ENCODE data around the gene CCDC18. TPM values are rescaled to one million over a fixed set of nuclear protein-coding genes. Genes with fewer than 3 reads are reported as not detected.

The CCDC18 gene
- total and polyA plus RNA-seq, 2 experiments from 2014 or later: 16.3 to 47.9 TPM

DNA sequence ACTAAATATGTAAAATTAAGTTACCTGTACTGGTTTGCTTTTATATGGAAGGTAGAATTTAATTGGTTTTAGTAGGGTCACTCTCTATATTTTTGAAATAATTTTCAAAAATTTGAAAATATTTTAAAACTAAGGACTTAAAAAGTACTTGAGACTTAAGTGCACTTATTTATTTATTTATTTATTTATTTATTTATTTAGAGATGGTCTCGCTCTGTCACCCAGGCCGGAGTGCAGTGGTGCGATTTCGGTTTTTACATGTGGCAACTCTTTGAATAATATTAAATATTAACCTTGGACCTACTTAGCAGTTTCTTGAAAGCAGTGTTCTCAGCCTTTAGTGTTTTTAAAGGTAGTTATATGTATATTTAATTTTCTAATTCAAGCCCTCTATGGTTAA, 36.8 kb upstream of the CCDC18 start:
- no peak overlapping the region for H3K4me3 Mint-ChIP-seq
- H3K79me2 ChIP-seq (replicated peaks; ENCODE audit: insufficient read depth): peaks cover 6% of the 10 kb centered on the region; the same call in 1 of the 2 replicates

More for the DNA sequence above, 36.8 kb upstream of the CCDC18 start:
- no peak for DNase-seq (ENCODE audit: low spot score)
- Mint-ChIP-seq H3K36me3 (ENCODE audit: low read depth) (peaks cover 26% of the 10 kb centered on the region), H3K9me3 (no peaks in the 10 kb centered on the region; the same call in 2 of the 3 replicates), H3K4me1 (no peaks in the 10 kb centered on the region; the same call in 2 of the 3 replicates), H3K27ac (no peak overlapping the region), H3K27me3 (ENCODE audit: insufficient read depth, low read depth, poor library complexity) (peaks cover 2% of the 10 kb centered on the region)
- Histone ChIP-seq H3K4me3 (no peak overlapping the region), H4K20me1 (replicated peaks; ENCODE audit: insufficient read depth) (0 out of 2 replicates have a peak, but pooled peaks cover 16% of the 10 kb centered on the region), H3K4me1 (ENCODE audit: insufficient read depth) (no peaks in the 10 kb centered on the region), H3K27me3 (ENCODE audit: insufficient read depth) (no peaks in the 10 kb centered on the region), H3K4me2 (no peak overlapping the region), H3K36me3 (ENCODE audit: insufficient read depth) (peaks cover 8% of the 10 kb centered on the region), H3K27ac (ENCODE audit: low read depth) (no peak overlapping the region), H3F3A (replicated peaks; ENCODE audit: low read depth) (no peaks in the 10 kb centered on the region), H2AFZ (no peak overlapping the region), H3K9me2 (ENCODE audit: insufficient read depth) (no peaks in the 10 kb centered on the region)
- TF ChIP-seq STAT1 (IDR thresholded peaks at IDR 0.05; ENCODE audit: unreplicated experiment) (no peak), NANOG (IDR thresholded peaks at IDR 0.05; ENCODE audit: borderline replicate concordance) (no peak), POLR2AphosphoS5 (IDR thresholded peaks at IDR 0.05; ENCODE audit: low read depth) (no peak), ZNF331 (CRISPR knock-in tag; IDR thresholded peaks at IDR 0.05; ENCODE audit: low read depth) (no peak), JUNB (IDR thresholded peaks at IDR 0.05; ENCODE audit: unreplicated experiment) (no peak), ZNF114 (CRISPR knock-in tag; IDR thresholded peaks at IDR 0.05) (no peak), EZH2phosphoT487 (IDR thresholded peaks at IDR 0.05; ENCODE audit: unreplicated experiment) (no peak)
- TF ChIP-seq, protein P1, sequence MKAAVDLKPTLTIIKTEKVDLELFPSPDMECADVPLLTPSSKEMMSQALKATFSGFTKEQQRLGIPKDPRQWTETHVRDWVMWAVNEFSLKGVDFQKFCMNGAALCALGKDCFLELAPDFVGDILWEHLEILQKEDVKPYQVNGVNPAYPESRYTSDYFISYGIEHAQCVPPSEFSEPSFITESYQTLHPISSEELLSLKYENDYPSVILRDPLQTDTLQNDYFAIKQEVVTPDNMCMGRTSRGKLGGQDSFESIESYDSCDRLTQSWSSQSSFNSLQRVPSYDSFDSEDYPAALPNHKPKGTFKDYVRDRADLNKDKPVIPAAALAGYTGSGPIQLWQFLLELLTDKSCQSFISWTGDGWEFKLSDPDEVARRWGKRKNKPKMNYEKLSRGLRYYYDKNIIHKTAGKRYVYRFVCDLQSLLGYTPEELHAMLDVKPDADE (IDR thresholded peaks at IDR 0.05): no peak
- TF ChIP-seq, protein P2, sequence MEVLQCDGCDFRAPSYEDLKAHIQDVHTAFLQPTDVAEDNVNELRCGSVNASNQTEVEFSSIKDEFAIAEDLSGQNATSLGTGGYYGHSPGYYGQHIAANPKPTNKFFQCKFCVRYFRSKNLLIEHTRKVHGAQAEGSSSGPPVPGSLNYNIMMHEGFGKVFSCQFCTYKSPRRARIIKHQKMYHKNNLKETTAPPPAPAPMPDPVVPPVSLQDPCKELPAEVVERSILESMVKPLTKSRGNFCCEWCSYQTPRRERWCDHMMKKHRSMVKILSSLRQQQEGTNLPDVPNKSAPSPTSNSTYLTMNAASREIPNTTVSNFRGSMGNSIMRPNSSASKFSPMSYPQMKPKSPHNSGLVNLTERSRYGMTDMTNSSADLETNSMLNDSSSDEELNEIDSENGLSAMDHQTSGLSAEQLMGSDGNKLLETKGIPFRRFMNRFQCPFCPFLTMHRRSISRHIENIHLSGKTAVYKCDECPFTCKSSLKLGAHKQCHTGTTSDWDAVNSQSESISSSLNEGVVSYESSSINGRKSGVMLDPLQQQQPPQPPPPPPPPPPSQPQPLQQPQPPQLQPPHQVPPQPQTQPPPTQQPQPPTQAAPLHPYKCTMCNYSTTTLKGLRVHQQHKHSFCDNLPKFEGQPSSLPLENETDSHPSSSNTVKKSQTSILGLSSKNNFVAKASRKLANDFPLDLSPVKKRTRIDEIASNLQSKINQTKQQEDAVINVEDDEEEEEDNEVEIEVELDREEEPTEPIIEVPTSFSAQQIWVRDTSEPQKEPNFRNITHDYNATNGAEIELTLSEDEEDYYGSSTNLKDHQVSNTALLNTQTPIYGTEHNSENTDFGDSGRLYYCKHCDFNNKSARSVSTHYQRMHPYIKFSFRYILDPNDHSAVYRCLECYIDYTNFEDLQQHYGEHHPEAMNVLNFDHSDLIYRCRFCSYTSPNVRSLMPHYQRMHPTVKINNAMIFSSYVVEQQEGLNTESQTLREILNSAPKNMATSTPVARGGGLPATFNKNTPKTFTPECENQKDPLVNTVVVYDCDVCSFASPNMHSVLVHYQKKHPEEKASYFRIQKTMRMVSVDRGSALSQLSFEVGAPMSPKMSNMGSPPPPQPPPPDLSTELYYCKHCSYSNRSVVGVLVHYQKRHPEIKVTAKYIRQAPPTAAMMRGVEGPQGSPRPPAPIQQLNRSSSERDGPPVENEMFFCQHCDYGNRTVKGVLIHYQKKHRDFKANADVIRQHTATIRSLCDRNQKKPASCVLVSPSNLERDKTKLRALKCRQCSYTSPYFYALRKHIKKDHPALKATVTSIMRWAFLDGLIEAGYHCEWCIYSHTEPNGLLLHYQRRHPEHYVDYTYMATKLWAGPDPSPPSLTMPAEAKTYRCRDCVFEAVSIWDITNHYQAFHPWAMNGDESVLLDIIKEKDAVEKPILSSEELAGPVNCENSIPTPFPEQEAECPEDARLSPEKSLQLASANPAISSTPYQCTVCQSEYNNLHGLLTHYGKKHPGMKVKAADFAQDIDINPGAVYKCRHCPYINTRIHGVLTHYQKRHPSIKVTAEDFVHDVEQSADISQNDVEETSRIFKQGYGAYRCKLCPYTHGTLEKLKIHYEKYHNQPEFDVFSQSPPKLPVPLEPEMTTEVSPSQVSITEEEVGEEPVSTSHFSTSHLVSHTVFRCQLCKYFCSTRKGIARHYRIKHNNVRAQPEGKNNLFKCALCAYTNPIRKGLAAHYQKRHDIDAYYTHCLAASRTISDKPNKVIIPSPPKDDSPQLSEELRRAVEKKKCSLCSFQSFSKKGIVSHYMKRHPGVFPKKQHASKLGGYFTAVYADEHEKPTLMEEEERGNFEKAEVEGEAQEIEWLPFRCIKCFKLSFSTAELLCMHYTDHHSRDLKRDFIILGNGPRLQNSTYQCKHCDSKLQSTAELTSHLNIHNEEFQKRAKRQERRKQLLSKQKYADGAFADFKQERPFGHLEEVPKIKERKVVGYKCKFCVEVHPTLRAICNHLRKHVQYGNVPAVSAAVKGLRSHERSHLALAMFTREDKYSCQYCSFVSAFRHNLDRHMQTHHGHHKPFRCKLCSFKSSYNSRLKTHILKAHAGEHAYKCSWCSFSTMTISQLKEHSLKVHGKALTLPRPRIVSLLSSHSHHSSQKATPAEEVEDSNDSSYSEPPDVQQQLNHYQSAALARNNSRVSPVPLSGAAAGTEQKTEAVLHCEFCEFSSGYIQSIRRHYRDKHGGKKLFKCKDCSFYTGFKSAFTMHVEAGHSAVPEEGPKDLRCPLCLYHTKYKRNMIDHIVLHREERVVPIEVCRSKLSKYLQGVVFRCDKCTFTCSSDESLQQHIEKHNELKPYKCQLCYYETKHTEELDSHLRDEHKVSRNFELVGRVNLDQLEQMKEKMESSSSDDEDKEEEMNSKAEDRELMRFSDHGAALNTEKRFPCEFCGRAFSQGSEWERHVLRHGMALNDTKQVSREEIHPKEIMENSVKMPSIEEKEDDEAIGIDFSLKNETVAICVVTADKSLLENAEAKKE (CRISPR knock-in tag; IDR thresholded peaks at IDR 0.05): no peak
- TF ChIP-seq, protein P3, sequence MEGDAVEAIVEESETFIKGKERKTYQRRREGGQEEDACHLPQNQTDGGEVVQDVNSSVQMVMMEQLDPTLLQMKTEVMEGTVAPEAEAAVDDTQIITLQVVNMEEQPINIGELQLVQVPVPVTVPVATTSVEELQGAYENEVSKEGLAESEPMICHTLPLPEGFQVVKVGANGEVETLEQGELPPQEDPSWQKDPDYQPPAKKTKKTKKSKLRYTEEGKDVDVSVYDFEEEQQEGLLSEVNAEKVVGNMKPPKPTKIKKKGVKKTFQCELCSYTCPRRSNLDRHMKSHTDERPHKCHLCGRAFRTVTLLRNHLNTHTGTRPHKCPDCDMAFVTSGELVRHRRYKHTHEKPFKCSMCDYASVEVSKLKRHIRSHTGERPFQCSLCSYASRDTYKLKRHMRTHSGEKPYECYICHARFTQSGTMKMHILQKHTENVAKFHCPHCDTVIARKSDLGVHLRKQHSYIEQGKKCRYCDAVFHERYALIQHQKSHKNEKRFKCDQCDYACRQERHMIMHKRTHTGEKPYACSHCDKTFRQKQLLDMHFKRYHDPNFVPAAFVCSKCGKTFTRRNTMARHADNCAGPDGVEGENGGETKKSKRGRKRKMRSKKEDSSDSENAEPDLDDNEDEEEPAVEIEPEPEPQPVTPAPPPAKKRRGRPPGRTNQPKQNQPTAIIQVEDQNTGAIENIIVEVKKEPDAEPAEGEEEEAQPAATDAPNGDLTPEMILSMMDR (conservative IDR thresholded peaks at IDR 0.05; ENCODE audit: low read depth in 2 of 2): no peak
- no peak for ATAC-seq
